ENCODE results near the gene MEIS2.

DNA sequence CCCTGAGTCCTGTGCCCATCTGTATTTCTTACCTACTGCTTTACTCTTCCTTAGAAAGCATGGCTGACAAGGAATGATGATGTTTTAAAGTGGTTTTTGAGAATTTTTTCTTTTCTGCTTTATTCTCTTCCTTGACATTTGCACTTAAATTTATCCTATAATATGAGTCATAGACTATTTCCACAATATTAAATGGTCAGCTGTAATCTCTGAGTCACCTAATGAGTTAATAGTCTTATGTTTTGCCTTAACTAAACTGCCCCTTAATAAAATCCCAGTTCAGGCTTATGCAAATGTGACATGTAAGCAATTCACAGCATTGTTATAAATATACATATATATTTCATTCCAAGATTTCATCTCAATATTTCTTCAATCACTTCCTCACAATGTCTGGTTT lies 23.8 kb downstream of the MEIS2 start:
- TF ChIP-seq, protein P1, sequence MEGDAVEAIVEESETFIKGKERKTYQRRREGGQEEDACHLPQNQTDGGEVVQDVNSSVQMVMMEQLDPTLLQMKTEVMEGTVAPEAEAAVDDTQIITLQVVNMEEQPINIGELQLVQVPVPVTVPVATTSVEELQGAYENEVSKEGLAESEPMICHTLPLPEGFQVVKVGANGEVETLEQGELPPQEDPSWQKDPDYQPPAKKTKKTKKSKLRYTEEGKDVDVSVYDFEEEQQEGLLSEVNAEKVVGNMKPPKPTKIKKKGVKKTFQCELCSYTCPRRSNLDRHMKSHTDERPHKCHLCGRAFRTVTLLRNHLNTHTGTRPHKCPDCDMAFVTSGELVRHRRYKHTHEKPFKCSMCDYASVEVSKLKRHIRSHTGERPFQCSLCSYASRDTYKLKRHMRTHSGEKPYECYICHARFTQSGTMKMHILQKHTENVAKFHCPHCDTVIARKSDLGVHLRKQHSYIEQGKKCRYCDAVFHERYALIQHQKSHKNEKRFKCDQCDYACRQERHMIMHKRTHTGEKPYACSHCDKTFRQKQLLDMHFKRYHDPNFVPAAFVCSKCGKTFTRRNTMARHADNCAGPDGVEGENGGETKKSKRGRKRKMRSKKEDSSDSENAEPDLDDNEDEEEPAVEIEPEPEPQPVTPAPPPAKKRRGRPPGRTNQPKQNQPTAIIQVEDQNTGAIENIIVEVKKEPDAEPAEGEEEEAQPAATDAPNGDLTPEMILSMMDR (IDR thresholded peaks at IDR 0.05) = no peak
- TF ChIP-seq, protein P2, sequence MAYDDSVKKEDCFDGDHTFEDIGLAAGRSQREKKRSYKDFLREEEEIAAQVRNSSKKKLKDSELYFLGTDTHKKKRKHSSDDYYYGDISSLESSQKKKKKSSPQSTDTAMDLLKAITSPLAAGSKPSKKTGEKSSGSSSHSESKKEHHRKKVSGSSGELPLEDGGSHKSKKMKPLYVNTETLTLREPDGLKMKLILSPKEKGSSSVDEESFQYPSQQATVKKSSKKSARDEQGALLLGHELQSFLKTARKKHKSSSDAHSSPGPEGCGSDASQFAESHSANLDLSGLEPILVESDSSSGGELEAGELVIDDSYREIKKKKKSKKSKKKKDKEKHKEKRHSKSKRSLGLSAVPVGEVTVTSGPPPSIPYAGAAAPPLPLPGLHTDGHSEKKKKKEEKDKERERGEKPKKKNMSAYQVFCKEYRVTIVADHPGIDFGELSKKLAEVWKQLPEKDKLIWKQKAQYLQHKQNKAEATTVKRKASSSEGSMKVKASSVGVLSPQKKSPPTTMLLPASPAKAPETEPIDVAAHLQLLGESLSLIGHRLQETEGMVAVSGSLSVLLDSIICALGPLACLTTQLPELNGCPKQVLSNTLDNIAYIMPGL (CRISPR knock-in tag; IDR thresholded peaks at IDR 0.05; ENCODE audit: borderline replicate concordance) = no peak
- TF ChIP-seq RFX5 (IDR thresholded peaks at IDR 0.05) = no peak
- TF ChIP-seq POLR2A (IDR thresholded peaks at IDR 0.05; ENCODE audit: low read length) = no peak
- TF ChIP-seq, protein P3, sequence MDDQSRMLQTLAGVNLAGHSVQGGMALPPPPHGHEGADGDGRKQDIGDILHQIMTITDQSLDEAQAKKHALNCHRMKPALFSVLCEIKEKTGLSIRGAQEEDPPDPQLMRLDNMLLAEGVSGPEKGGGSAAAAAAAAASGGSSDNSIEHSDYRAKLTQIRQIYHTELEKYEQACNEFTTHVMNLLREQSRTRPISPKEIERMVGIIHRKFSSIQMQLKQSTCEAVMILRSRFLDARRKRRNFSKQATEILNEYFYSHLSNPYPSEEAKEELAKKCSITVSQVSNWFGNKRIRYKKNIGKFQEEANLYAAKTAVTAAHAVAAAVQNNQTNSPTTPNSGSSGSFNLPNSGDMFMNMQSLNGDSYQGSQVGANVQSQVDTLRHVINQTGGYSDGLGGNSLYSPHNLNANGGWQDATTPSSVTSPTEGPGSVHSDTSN (IDR thresholded peaks at IDR 0.05) = no peak
- TF ChIP-seq MYC (IDR thresholded peaks at IDR 0.05; ENCODE audit: borderline replicate concordance, low read length) = no peak
- TF ChIP-seq JUN (IDR thresholded peaks at IDR 0.05) = no peak
- no peak for TF ChIP-seq MAFK (IDR thresholded peaks at IDR 0.05; ENCODE audit: partially characterized antibody)
- TF ChIP-seq, protein P4, sequence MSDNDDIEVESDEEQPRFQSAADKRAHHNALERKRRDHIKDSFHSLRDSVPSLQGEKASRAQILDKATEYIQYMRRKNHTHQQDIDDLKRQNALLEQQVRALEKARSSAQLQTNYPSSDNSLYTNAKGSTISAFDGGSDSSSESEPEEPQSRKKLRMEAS (IDR thresholded peaks at IDR 0.05) = no peak
